ENCODE measurements around the gene TMOD3. TPM values are rescaled to one million over a fixed set of nuclear protein-coding genes. Genes with fewer than 3 reads are reported as not detected.

Gene TMOD3
- total RNA-seq, 6 experiments from 2014 or later: 56.4 to 68.8 (median 59.9) TPM

DNA sequence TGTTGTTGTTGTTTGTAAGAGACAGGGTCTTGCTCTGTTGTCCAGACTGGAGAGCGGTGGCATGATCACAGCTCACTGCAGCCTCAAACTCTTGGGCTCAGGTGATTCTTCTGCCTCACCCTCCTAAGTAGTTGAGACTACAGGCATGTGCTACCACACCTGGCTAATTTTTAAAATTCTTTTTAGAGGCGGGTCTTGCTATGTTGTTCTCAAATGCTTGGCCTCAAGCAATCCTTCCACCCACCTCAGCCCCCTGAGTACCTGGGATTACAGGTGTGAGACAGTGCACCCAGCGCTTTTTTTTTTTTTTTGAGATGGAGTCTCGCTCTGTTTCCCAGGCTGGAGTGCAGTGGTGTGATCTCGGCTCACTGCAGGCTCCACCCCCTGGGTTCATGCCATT is 46.7 kb downstream of the TMOD3 start:
- Mint-ChIP-seq H3K36me3 (ENCODE audit: low read depth) (peaks cover 29% of the 10 kb centered on the region), H3K27me3 (ENCODE audit: insufficient read depth) (no peaks in the 10 kb centered on the region; the same call in 1 of the 2 replicates), H3K4me1 (ENCODE audit: low read depth) (peaks cover 75% of the 10 kb centered on the region), H3K9me3 (no peaks in the 10 kb centered on the region), H3K27ac (peak overlapping the region; percentile 99), H3K4me3 (peak overlapping the region; percentile 37; the same call in 1 of the 2 replicates)
- TF ChIP-seq, protein P1, sequence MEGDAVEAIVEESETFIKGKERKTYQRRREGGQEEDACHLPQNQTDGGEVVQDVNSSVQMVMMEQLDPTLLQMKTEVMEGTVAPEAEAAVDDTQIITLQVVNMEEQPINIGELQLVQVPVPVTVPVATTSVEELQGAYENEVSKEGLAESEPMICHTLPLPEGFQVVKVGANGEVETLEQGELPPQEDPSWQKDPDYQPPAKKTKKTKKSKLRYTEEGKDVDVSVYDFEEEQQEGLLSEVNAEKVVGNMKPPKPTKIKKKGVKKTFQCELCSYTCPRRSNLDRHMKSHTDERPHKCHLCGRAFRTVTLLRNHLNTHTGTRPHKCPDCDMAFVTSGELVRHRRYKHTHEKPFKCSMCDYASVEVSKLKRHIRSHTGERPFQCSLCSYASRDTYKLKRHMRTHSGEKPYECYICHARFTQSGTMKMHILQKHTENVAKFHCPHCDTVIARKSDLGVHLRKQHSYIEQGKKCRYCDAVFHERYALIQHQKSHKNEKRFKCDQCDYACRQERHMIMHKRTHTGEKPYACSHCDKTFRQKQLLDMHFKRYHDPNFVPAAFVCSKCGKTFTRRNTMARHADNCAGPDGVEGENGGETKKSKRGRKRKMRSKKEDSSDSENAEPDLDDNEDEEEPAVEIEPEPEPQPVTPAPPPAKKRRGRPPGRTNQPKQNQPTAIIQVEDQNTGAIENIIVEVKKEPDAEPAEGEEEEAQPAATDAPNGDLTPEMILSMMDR (IDR thresholded peaks at IDR 0.05): no peak
- no peak for DNase-seq

DNA sequence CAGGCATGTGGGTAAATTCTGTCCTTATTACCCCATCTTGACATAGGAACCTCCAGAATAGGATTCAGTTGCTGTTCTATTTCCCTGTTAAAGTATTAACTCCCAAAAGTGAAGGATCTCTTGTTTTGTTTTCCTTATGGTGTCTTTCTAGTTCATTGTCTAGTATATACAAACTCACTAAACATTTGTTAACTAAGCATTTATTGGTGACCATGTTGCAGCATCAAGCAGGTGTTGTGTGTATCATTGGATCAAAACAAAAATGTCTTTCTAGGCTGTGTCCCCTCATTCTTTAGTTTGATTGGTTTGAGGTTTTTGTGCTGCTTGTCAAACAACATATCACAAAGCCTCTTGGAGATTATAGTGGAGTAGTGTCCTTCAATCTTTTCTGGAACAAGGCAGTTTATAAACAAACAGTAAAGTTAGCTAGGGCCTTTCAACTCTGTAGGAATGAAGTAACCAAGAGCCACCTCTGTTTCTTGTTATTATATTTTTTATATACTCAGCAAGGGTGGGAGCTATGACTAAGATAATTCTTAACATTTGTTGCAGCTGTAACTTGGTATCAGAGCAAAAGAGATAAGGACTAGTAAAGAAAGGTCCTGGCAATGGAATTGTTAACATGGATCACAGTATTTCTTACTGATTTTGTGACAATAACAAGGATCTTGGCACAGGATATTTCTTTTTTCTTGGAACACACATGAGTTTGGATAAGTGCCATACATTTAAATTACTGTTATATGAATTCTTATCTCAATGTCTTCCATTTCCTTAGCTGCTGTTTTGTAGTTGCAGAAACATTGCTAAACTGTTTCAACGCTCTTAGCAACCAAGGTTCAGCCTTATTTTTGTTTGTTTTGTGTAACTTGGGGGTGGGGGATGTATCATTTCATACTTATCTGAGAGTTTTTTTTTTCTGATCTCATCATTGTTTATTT is 49.3 kb downstream of the TMOD3 start:
- DNase-seq: peak; percentile 68
- H3K4me1 Mint-ChIP-seq (ENCODE audit: low read depth): peaks cover 78% of the 10 kb centered on the region
- TF ChIP-seq, protein P1 (IDR thresholded peaks at IDR 0.05): no peak
- peak overlapping the region; percentile 90 for H3K27ac Mint-ChIP-seq
- no peaks in the 10 kb centered on the region for H3K9me3 Mint-ChIP-seq
- no peaks in the 10 kb centered on the region; the same call in 1 of the 2 replicates for H3K27me3 Mint-ChIP-seq (ENCODE audit: insufficient read depth)
- peaks cover 19% of the 10 kb centered on the region; the same call in 1 of the 2 replicates for H3K36me3 Mint-ChIP-seq (ENCODE audit: low read depth)
- H3K4me3 Mint-ChIP-seq: peak overlapping the region; percentile 16

DNA sequence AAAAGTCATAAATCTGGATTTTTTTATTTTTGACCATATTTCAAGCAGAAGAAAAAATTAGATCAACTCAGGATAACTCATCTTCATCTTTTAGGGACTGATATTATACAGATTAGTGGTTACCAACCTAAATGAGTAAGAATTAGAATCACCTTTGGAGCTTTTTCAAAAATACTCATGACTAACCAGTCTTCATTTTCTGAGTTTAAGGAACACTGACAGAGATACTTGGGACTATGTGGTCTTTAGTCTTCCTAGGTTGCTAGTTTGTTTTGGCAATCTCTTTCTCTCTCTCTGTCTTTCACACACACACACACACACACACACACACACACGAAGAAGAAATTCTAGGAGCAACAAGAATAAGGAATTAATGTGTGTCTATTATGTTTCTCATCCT is 50.1 kb downstream of the TMOD3 start:
- TF ChIP-seq, protein P1 (IDR thresholded peaks at IDR 0.05): no peak
- H3K4me3 Mint-ChIP-seq: peak overlapping the region; percentile 56
- peaks cover 19% of the 10 kb centered on the region; the same call in 1 of the 2 replicates for H3K36me3 Mint-ChIP-seq (ENCODE audit: low read depth)
- peak; percentile 65 for DNase-seq
- H3K4me1 Mint-ChIP-seq (ENCODE audit: low read depth): peaks cover 78% of the 10 kb centered on the region
- H3K9me3 Mint-ChIP-seq: no peaks in the 10 kb centered on the region
- peak overlapping the region; percentile 90 for H3K27ac Mint-ChIP-seq
- H3K27me3 Mint-ChIP-seq (ENCODE audit: insufficient read depth): no peaks in the 10 kb centered on the region; the same call in 1 of the 2 replicates

- peaks cover 4% of the 10 kb centered on the region for H3K36me3 Mint-ChIP-seq (ENCODE audit: low read depth)
- H3K4me1 Mint-ChIP-seq (ENCODE audit: low read depth): peaks cover 67% of the 10 kb centered on the region
- H3K4me3 Mint-ChIP-seq: peak overlapping the region; percentile 28; the same call in 1 of the 2 replicates
- H3K27ac Mint-ChIP-seq: peak overlapping the region; percentile 84
- DNase-seq: peak; percentile 66
- H3K27me3 Mint-ChIP-seq (ENCODE audit: insufficient read depth): no peaks in the 10 kb centered on the region
- TF ChIP-seq, protein P1 (IDR thresholded peaks at IDR 0.05): no peak
- H3K9me3 Mint-ChIP-seq: no peaks in the 10 kb centered on the region
Measured at GRCh38 chr15:51883271-51883837, 53.9 kb downstream of the TMOD3 start.

DNA sequence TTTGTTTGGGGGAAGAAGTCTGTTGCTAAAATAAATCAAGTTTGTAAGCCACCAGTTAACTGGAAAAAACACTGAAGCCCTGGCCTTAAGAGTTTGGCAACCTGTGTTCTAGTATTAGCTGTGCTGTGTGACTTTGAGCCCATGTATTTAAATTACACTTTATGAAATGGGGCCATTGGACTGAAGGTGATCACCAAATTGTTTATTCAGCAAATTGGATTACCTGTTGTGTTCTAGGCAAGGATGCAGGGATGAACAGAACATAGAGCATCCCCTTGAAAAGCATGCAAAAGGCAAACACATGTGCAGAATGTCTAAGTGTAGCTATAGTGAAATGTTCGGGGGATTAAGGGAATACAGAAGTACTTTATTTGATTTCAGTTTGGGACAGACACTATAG is 54.6 kb downstream of the TMOD3 start:
- peak overlapping the region; percentile 28; the same call in 1 of the 2 replicates for H3K4me3 Mint-ChIP-seq
- DNase-seq: no peak
- TF ChIP-seq, protein P1 (IDR thresholded peaks at IDR 0.05): no peak
- peak overlapping the region; percentile 84 for H3K27ac Mint-ChIP-seq
- no peaks in the 10 kb centered on the region for H3K9me3 Mint-ChIP-seq
- H3K4me1 Mint-ChIP-seq (ENCODE audit: low read depth): peaks cover 67% of the 10 kb centered on the region
- H3K27me3 Mint-ChIP-seq (ENCODE audit: insufficient read depth): no peaks in the 10 kb centered on the region
- H3K36me3 Mint-ChIP-seq (ENCODE audit: low read depth): peaks cover 7% of the 10 kb centered on the region
